GM23248 (cell line): ENCODE results near the gene ERC2.

ENCODE experiments used
- EZH2 ChIP-seq: fragments of 200-600 bp; sonication (generic); IDR thresholded peaks from 2 replicates; pipeline ENCODE4 v1.6.1; 2018; ENCODE audit warnings: antibody characterized with exemption, mild to moderate bottlenecking; ENCODE audit not compliant: insufficient read depth, poor library complexity, severe bottlenecking
- EZH2phosphoT487 ChIP-seq: fragments of 200-600 bp; sonication (generic); IDR thresholded peaks from 2 replicates; pipeline ENCODE4 v1.6.1; 2018; ENCODE audit warnings: antibody characterized with exemption, moderate library complexity, mild to moderate bottlenecking, low read depth; ENCODE audit not compliant: insufficient read depth

DNA sequence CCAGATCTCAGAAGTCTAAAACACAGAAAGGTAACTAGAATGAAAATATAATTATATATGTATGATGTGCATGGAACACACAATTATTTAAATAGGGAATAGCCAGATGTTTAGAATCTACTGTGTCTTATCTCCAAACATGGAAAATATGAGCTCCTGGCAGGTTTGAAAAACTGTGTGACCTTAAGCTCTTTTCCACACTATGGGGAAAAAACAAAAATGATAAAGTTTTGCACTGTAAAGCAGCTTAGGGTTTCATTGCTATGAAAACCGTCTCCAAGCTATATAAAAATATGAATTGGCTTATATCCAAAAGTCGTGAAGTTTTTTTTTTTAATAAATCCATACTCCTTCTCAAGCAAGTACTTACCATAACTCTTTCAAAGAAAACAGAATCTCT is 159.8 kb downstream of the ERC2 start:
- TF ChIP-seq EZH2 (no peak), EZH2phosphoT487 (no peak)
